Measurements from ENCODE around the gene PLGRKT.
"Not testable (repeated sequence)": the region's sequence is repeated elsewhere in the genome, so short reads cannot be mapped to it uniquely, and the experiment has no call there.

Gene PLGRKT

GRCh38 chr9:5452286-5452609 lies 14.5 kb upstream of the PLGRKT start:
- no peak for DNase-seq (ENCODE audit: low read depth)

- DNase-seq (ENCODE audit: low read depth), result peak; percentile 95
Observed at GRCh38 chr9:5450359-5451091, 12.8 kb upstream of the PLGRKT start, which contains the start of gene CD274. Gene CD274, plus strand, starts transcription at chr9:5450542. Its CDS starts 5,572 bp downstream, at chr9:5456114.

- peak; percentile 43 for DNase-seq (ENCODE audit: low read depth)
Observed at GRCh38 chr9:5449521-5450358, 12.0 kb upstream of the PLGRKT start.

- no peak for DNase-seq (ENCODE audit: low read depth)
Observed at GRCh38 chr9:5448461-5449435, 11.0 kb upstream of the PLGRKT start.

- DNase-seq (ENCODE audit: low read depth), result no peak
Observed at GRCh38 chr9:5448016-5448415, 10.3 kb upstream of the PLGRKT start.

- DNase-seq (ENCODE audit: low read depth), result no peak
Observed at GRCh38 chr9:5447337-5447736, 9.6 kb upstream of the PLGRKT start.

- DNase-seq (ENCODE audit: low read depth), result peak; percentile 78
Observed at GRCh38 chr9:5446451-5447236, 8.9 kb upstream of the PLGRKT start.

GRCh38 chr9:5445886-5446285 lies 8.2 kb upstream of the PLGRKT start:
- no peak for DNase-seq (ENCODE audit: low read depth)

- DNase-seq (ENCODE audit: low read depth), result not testable (repeated sequence)
Observed at GRCh38 chr9:5445096-5445495, 7.4 kb upstream of the PLGRKT start.

GRCh38 chr9:5443850-5444249 lies 6.1 kb upstream of the PLGRKT start:
- no peak for DNase-seq (ENCODE audit: low read depth)

- peak; percentile 73 for DNase-seq (ENCODE audit: low read depth)
Observed at GRCh38 chr9:5442400-5443011, 4.8 kb upstream of the PLGRKT start.

GRCh38 chr9:5441043-5441442 lies 3.3 kb upstream of the PLGRKT start:
- peak; percentile 88 for DNase-seq (ENCODE audit: low read depth)

- no peak for DNase-seq (ENCODE audit: low read depth)
Observed at GRCh38 chr9:5440426-5440825, 2.7 kb upstream of the PLGRKT start.

- peak; percentile 29 for DNase-seq (ENCODE audit: low read depth)
Observed at GRCh38 chr9:5438301-5439162, 807 bp upstream of the PLGRKT start.

GRCh38 chr9:5436441-5436840 lies 1.3 kb downstream of the PLGRKT start:
- no peak for DNase-seq (ENCODE audit: low read depth)

- DNase-seq (ENCODE audit: low read depth), result peak; percentile 59
Observed at GRCh38 chr9:5435912-5436311, 1.8 kb downstream of the PLGRKT start.

- not testable (repeated sequence) for DNase-seq (ENCODE audit: low read depth)
Observed at GRCh38 chr9:5433841-5434810, 3.6 kb downstream of the PLGRKT start.

GRCh38 chr9:5433328-5433727 lies 4.4 kb downstream of the PLGRKT start:
- not testable (repeated sequence) for DNase-seq (ENCODE audit: low read depth)

GRCh38 chr9:5432890-5433289 lies 4.8 kb downstream of the PLGRKT start:
- not testable (repeated sequence) for DNase-seq (ENCODE audit: low read depth)

All from ELR (cell line).